WTC11 (cell line): Measurements from ENCODE around the gene GALNTL6. TPM values are rescaled to one million over a fixed set of nuclear protein-coding genes. Genes with fewer than 3 reads are reported as not detected.

ENCODE experiments used
- ATAC-seq: fragments of 200-7000 bp; cut with Tn5 transposase; 2 replicates; pipeline ENCODE4 v1.10.0; 2021; ENCODE audit warnings: mild to moderate bottlenecking, moderate library complexity
- CTCF ChIA-PET: fragments of 300-600 bp; sonication (Branson Sonifier 250); formaldehyde crosslinking; loops from one replicate; lab custom pipeline; 2021; ENCODE audit warnings: antibody characterized with exemption; lab: Charles Lee
- POLR2A ChIA-PET: fragments of 350-600 bp; sonication (Branson Sonifier 250); formaldehyde crosslinking; loops from one replicate; lab custom pipeline; 2021; ENCODE audit warnings: antibody characterized with exemption; lab: Charles Lee
- DNase-seq: peaks from one replicate; pipeline ENCODE4 v3.0.0; 2021; ENCODE audit warnings: low spot score
- H3K27ac Mint-ChIP-seq: 2 replicates; pipeline ENCODE4 v1.8.0; 2021; ENCODE audit warnings: mixed read lengths
- H3K27me3 Mint-ChIP-seq: 2 replicates; pipeline ENCODE4 v1.8.0; 2021; ENCODE audit warnings: low read depth, mild to moderate bottlenecking, moderate library complexity, mixed read lengths
- H3K36me3 Mint-ChIP-seq: 2 replicates; pipeline ENCODE4 v1.8.0; 2021; ENCODE audit warnings: mixed read lengths
- H3K4me1 Mint-ChIP-seq: 2 replicates; pipeline ENCODE4 v1.8.0; 2022; ENCODE audit warnings: mixed read lengths
- H3K4me3 Mint-ChIP-seq: 2 replicates; pipeline ENCODE4 v1.8.0; 2021; ENCODE audit warnings: mild to moderate bottlenecking, moderate library complexity, mixed read lengths
- H3K9me3 Mint-ChIP-seq: 2 replicates; pipeline ENCODE4 v1.8.0; 2021; ENCODE audit warnings: mixed read lengths
- AR ChIP-seq: fragments of 250-450 bp; sonication (Bioruptor Pico); IDR thresholded peaks from 2 replicates; pipeline ENCODE4 v1.9.0; 2021; ENCODE audit warnings: mild to moderate bottlenecking
- ELF4 ChIP-seq: sonication (generic); formaldehyde crosslinking; IDR thresholded peaks from 2 replicates; pipeline ENCODE4 v1.8.1; 2022; ENCODE audit warnings: low read depth, mild to moderate bottlenecking, moderate library complexity, missing genetic modification reagents
- EMX1 ChIP-seq: fragments of 250-450 bp; sonication (Bioruptor Pico); IDR thresholded peaks from 2 replicates; pipeline ENCODE4 v1.8.0; 2021; ENCODE audit warnings: mild to moderate bottlenecking
- FOXJ3 ChIP-seq: sonication (generic); formaldehyde crosslinking; IDR thresholded peaks from 2 replicates; pipeline ENCODE4 v1.9.0; 2021; ENCODE audit warnings: missing genetic modification reagents, mild to moderate bottlenecking, borderline replicate concordance
- HMGA2 ChIP-seq: fragments of 250-450 bp; sonication (Bioruptor Pico); IDR thresholded peaks from 2 replicates; pipeline ENCODE4 v1.4.0; 2021; ENCODE audit warnings: mild to moderate bottlenecking, moderate library complexity
- IRF1 ChIP-seq: sonication (generic); formaldehyde crosslinking; IDR thresholded peaks from 2 replicates; pipeline ENCODE4 v1.8.0; 2023; ENCODE audit warnings: missing genetic modification reagents
- KAT7 ChIP-seq: sonication (generic); formaldehyde crosslinking; IDR thresholded peaks from 2 replicates; pipeline ENCODE4 v1.8.1; 2023; ENCODE audit warnings: missing genetic modification reagents, mild to moderate bottlenecking, borderline replicate concordance
- MLX ChIP-seq: sonication (generic); formaldehyde crosslinking; IDR thresholded peaks from 2 replicates; pipeline ENCODE4 v1.8.1; 2023; ENCODE audit warnings: mild to moderate bottlenecking, missing genetic modification reagents, moderate library complexity
- NR3C1 ChIP-seq: sonication (generic); formaldehyde crosslinking; conservative IDR thresholded peaks from 2 replicates; pipeline ENCODE4 v1.8.1; 2023; ENCODE audit warnings: low read depth, mild to moderate bottlenecking, missing genetic modification reagents
- SP1 ChIP-seq: sonication (generic); formaldehyde crosslinking; conservative IDR thresholded peaks from 2 replicates; pipeline ENCODE4 v1.8.1; 2022; ENCODE audit warnings: missing genetic modification reagents
- USF1 ChIP-seq: sonication (generic); formaldehyde crosslinking; IDR thresholded peaks from 2 replicates; pipeline ENCODE4 v1.8.0; 2022; ENCODE audit warnings: mild to moderate bottlenecking, missing genetic modification reagents
- ZNF232 ChIP-seq: sonication (generic); formaldehyde crosslinking; IDR thresholded peaks from 2 replicates; pipeline ENCODE4 v1.8.0; 2022; ENCODE audit warnings: mild to moderate bottlenecking, missing genetic modification reagents
- ZNF416 ChIP-seq: fragments of 250-450 bp; sonication (Bioruptor Pico); IDR thresholded peaks from 2 replicates; pipeline ENCODE4 v1.9.0; 2021; ENCODE audit warnings: mild to moderate bottlenecking, inconsistent platforms
- total RNA-seq: library from RNA; stranded (reverse); gene quantifications from 3 replicates; pipeline ENCODE4 v1.2.3, GENCODE V29; 2021
- TF ChIP-seq, protein P1 (sequence below): sonication (generic); formaldehyde crosslinking; IDR thresholded peaks from 2 replicates; pipeline ENCODE4 v1.8.1; 2022; ENCODE audit warnings: low read depth, missing genetic modification reagents, borderline replicate concordance
- TF ChIP-seq, protein P2 (sequence below): sonication (generic); formaldehyde crosslinking; IDR thresholded peaks from 2 replicates; pipeline ENCODE4 v1.8.1; 2023; ENCODE audit warnings: mild to moderate bottlenecking, missing genetic modification reagents, moderate library complexity
- TF ChIP-seq, protein P3 (sequence below): fragments of 250-450 bp; sonication (Bioruptor Pico); IDR thresholded peaks from 2 replicates; pipeline ENCODE4 v1.8.0; 2021; ENCODE audit warnings: mild to moderate bottlenecking
- TF ChIP-seq, protein P4 (sequence below): sonication (generic); formaldehyde crosslinking; IDR thresholded peaks from 2 replicates; pipeline ENCODE4 v1.8.1; 2023; ENCODE audit warnings: mild to moderate bottlenecking, missing genetic modification reagents
- TF ChIP-seq, protein P5 (sequence below): fragments of 250-450 bp; sonication (Bioruptor Pico); IDR thresholded peaks from 2 replicates; pipeline ENCODE4 v2.1.2; 2022; ENCODE audit warnings: mild to moderate bottlenecking, moderate library complexity

Gene GALNTL6
- total RNA-seq, 1 experiment from 2014 or later, result 0.24 TPM

DNA sequence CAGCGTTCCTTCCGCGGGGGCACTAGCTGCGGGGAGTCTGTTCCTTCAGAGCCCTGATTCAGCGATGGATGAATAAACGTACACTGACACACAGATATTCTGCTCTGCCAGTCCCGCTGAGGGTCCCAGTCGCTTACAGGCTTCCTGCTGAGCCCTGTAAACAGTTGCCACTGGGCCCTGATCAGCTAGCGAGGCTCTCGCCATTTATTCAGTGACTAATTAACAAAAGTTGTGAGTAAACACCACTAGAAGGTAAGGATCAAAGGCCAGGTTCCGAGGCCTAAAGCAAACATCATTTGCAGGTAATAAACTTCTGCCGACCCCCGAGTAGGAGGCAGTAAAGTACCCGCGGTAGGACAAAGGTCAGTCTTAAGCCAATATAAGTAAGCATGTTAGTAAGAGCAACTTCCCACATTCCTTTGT is 912.8 kb downstream of the GALNTL6 start:
- TF ChIP-seq EMX1 (CRISPR knock-in tag) (no peak), HMGA2 (CRISPR knock-in tag) (no peak), NR3C1 (CRISPR knock-in tag) (no peak), ZNF232 (no peak), AR (no peak), FOXJ3 (CRISPR knock-in tag) (no peak), ELF4 (CRISPR knock-in tag) (no peak), SP1 (CRISPR knock-in tag) (no peak), USF1 (CRISPR knock-in tag) (no peak), ZNF416 (CRISPR knock-in tag) (no peak), IRF1 (no peak), MLX (CRISPR knock-in tag) (no peak), KAT7 (CRISPR knock-in tag) (no peak)
- TF ChIP-seq, protein P1, sequence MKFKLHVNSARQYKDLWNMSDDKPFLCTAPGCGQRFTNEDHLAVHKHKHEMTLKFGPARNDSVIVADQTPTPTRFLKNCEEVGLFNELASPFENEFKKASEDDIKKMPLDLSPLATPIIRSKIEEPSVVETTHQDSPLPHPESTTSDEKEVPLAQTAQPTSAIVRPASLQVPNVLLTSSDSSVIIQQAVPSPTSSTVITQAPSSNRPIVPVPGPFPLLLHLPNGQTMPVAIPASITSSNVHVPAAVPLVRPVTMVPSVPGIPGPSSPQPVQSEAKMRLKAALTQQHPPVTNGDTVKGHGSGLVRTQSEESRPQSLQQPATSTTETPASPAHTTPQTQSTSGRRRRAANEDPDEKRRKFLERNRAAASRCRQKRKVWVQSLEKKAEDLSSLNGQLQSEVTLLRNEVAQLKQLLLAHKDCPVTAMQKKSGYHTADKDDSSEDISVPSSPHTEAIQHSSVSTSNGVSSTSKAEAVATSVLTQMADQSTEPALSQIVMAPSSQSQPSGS, result no peak
- TF ChIP-seq, protein P2, sequence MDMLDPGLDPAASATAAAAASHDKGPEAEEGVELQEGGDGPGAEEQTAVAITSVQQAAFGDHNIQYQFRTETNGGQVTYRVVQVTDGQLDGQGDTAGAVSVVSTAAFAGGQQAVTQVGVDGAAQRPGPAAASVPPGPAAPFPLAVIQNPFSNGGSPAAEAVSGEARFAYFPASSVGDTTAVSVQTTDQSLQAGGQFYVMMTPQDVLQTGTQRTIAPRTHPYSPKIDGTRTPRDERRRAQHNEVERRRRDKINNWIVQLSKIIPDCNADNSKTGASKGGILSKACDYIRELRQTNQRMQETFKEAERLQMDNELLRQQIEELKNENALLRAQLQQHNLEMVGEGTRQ (CRISPR knock-in tag), result no peak
- TF ChIP-seq, protein P3, sequence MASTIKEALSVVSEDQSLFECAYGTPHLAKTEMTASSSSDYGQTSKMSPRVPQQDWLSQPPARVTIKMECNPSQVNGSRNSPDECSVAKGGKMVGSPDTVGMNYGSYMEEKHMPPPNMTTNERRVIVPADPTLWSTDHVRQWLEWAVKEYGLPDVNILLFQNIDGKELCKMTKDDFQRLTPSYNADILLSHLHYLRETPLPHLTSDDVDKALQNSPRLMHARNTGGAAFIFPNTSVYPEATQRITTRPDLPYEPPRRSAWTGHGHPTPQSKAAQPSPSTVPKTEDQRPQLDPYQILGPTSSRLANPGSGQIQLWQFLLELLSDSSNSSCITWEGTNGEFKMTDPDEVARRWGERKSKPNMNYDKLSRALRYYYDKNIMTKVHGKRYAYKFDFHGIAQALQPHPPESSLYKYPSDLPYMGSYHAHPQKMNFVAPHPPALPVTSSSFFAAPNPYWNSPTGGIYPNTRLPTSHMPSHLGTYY (CRISPR knock-in tag), result no peak
- TF ChIP-seq, protein P4, sequence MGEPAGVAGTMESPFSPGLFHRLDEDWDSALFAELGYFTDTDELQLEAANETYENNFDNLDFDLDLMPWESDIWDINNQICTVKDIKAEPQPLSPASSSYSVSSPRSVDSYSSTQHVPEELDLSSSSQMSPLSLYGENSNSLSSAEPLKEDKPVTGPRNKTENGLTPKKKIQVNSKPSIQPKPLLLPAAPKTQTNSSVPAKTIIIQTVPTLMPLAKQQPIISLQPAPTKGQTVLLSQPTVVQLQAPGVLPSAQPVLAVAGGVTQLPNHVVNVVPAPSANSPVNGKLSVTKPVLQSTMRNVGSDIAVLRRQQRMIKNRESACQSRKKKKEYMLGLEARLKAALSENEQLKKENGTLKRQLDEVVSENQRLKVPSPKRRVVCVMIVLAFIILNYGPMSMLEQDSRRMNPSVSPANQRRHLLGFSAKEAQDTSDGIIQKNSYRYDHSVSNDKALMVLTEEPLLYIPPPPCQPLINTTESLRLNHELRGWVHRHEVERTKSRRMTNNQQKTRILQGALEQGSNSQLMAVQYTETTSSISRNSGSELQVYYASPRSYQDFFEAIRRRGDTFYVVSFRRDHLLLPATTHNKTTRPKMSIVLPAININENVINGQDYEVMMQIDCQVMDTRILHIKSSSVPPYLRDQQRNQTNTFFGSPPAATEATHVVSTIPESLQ, result no peak
- TF ChIP-seq, protein P5, sequence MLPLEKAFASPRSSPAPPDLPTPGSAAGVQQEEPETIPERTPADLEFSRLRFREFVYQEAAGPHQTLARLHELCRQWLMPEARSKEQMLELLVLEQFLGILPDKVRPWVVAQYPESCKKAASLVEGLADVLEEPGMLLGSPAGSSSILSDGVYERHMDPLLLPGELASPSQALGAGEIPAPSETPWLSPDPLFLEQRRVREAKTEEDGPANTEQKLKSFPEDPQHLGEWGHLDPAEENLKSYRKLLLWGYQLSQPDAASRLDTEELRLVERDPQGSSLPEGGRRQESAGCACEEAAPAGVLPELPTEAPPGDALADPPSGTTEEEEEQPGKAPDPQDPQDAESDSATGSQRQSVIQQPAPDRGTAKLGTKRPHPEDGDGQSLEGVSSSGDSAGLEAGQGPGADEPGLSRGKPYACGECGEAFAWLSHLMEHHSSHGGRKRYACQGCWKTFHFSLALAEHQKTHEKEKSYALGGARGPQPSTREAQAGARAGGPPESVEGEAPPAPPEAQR, result no peak
- ATAC-seq, result peak; percentile 48
- ChIA-PET POLR2A (no interaction called here), CTCF (no interaction called here)
- Mint-ChIP-seq H3K36me3 (no peaks in the 10 kb centered on the region), H3K27ac (no peak overlapping the region), H3K9me3 (peaks cover 15% of the 10 kb centered on the region), H3K4me1 (peaks cover 6% of the 10 kb centered on the region), H3K27me3 (peaks cover 8% of the 10 kb centered on the region), H3K4me3 (no peak overlapping the region)
- no peak for DNase-seq
